ENCODE measurements around the gene HLA-A.
"Not testable (repeated sequence)": the region's sequence is repeated elsewhere in the genome, so short reads cannot be mapped to it uniquely, and the experiment has no call there.

The HLA-A gene

DNA sequence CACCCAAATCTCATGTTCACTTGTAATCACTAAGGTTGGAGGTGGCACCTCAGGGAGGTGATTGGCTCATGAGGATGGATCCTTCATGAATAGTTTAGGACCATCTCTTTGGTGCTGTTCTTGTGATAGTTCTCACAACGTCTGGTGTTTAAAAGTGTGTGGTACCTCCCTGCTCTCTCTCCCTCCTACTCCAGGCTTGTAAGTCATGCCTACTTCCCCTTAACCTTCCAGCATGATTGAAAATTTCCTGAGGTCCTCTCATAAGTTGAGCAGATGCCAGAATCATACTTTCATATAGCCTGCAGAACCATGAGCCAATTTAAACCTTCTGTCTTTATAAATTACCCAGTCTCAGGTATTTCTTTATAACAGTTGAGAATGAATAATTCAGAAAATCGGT, 16.6 kb downstream of the HLA-A start:
- in situ Hi-C loops (cut with MboI; ENCODE audit: low sequenced_read_pairs) = no loop called here

DNA sequence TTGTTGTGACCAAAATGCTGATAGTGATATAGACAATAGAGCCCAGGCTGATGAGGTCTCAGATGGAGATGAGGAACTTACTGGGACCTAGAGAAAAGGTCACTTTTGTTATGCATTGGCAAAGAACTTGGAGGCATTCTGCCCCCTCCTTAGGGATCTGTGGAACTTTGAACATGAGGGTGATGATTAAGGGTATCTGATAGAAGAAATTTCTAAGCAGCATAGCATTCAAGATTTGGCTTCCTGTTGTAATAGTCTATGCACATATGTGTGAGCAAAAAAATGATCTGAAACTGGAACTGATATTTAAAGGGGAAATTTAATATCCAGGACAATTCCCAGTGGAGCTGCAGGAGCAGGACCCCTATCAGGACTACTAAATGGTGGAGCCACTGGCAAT, 17.1 kb downstream of the HLA-A start:
- in situ Hi-C loops (cut with MboI; ENCODE audit: low sequenced_read_pairs) = no loop called here

DNA sequence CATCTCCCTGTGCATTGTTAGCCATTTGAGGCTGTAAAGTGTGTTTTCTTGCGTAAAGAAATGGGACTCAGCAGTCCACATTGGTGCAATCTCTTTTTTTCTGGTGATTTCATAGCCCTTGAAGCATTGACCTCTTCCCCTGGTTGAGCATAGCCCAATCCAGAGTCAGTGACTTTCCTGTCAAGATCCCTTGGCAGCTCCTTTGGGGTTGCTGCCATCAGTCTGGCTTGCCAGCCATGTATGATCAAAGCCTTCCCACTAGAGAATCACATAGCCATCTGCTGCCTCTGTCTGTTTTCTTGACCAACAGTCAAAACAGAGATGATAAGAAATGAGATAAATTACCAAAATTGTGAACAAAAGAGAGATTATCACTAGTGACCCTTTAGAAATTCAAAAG, 19.6 kb downstream of the HLA-A start:
- in situ Hi-C loops (cut with MboI; ENCODE audit: low sequenced_read_pairs) = no loop called here

DNA sequence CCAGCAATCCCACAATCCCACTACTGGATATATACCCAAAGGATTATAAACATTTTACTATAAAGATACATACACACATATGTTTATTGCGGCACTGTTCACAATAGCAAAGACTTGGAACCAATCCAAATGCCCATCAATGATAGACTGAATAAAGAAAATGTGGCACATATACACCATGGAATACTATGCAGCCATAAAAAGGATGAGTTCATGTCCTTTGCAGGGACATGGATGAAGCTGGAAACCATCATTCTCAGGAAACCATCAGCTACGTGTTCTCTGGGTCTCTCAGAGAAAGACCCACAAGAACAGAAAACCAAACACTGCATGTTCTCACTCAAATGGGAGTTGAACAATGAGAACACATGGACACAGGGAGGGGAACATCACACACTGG, 21.4 kb downstream of the HLA-A start:
- in situ Hi-C loops (cut with MboI; ENCODE audit: low sequenced_read_pairs) = not testable (repeated sequence)

DNA sequence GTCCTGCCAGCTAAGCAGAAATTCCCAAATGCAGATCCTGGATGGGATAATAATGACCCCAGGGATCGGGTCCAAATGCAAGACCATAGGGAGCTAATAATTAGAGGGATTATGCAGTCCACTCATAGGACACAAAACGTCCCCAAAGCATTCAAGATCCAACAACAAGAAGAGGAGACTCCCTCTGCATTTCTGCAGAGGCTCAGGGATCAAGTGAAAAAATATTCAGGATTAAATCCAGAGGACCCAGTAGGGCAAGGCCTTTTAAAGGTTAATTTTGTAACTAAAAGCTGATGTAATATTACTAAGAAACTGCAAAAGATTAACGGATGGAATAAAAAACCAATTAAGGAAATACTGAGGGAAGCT, 22.2 kb downstream of the HLA-A start:
- in situ Hi-C loops (cut with MboI; ENCODE audit: low sequenced_read_pairs) = no loop called here

DNA sequence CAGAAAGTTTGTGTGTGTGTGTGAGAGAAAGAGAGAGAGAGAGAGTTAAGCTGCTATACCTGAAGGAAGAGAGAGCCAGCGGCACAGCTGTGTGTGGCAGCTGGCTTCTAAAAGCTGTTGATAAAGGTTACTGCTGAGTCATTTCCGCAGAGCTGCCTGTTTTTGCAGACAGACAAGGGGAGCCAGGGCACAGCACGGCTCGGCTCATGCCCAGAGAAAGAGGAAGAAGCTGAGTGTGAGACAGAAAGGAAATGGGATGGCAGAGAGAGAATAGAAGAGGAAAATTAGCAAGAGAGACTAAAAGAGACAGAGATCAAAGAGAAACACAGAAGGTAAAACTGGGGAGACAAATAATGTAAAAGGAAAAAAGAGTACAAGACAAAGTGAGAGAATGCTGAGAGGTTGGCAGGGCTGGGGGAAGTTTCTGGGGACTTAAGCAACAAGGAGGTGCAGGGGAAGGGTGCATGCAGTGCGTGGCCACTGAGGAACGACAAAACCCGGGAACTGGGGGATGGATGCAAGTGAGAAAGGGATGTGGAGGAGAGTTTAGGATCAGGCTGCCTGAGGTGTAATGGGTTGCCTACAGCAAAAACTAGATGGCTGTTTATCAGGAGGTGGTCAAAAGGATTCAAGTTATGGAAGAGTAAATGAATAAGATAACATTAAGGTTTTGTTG, 22.7 kb downstream of the HLA-A start:
- in situ Hi-C loops (cut with MboI; ENCODE audit: low sequenced_read_pairs) = no loop called here

DNA sequence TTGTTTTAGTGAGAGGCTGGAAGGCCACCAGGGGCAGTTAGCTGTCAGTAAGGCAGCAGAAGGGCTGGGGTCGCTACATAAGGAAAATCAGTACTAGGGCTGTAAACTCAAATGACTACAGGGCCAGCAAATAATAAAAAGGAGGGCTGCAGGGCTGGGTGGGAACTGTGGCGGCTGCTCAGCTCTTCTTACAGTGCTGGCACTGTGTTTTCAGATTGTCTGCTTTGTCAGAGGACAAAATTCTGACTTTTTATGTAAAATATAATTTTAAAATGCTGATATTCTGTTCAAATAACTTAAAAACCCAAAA, 23.2 kb downstream of the HLA-A start:
- in situ Hi-C loops (cut with MboI; ENCODE audit: low sequenced_read_pairs) = no loop called here

DNA sequence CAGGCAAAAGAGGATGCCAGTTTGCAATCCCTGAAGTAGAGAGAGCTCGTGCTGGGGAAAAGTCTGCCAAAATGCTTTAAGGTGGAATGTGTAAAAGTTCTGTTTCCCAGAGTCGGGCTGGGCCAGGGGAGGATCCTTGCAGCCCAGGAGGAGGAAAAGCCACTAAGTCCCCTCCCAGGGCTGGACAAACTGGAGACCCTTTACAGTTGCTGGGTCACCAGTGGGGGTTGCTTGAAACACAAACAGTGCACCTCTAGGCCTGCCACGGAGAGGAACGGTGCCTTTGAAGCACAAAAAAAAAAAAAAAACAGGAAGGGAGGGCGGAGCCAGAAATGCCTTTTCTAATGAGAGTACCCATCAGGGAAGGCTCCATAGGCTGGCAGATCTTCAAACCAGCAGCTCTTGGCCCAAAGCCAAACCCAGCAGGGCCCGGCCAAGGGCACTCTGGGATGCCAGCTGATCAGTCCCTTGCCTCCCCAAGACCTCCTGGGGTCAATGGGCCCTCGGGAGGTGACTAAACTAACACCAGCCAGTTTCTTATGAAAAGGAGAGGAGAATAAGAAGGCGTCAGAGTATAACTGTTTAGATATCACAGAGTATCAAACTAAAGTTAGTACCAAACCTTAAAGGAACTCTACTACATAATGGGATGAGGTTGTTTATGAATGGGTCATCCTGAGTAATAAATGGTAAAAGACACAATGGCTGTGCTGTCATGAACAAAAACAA, 23.7 kb downstream of the HLA-A start:
- in situ Hi-C loops (cut with MboI; ENCODE audit: low sequenced_read_pairs) = no loop called here

DNA sequence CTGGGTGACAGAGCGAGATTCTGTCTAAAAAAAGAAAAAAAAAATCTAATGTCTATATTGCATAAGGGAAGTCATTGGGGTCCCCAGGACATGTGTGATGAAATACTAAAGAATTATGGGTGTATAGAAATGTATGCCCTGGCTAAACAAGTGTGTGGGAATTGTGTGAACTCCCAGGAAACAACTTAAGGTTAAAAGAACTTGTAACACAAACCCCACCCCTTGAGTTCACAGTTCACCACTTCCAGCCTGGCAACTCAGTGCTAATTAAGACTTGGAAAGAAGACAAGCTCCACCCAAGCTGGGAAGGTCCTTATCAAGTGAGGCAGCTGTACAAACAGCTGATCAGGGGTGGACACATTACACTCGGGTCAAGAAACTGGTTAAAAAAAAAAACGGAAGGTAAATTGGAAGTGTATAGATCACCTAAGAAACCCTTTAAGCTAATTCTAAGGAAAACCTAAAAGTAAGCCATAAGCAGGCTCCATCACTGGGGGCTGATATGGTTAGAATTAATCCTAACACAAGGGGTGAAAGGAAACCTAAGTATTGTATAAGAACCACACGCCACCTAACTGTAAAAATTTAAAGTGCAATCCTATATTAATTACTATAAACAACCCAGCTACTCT, 25.2 kb downstream of the HLA-A start:
- in situ Hi-C loops (cut with MboI; ENCODE audit: low sequenced_read_pairs) = no loop called here

DNA sequence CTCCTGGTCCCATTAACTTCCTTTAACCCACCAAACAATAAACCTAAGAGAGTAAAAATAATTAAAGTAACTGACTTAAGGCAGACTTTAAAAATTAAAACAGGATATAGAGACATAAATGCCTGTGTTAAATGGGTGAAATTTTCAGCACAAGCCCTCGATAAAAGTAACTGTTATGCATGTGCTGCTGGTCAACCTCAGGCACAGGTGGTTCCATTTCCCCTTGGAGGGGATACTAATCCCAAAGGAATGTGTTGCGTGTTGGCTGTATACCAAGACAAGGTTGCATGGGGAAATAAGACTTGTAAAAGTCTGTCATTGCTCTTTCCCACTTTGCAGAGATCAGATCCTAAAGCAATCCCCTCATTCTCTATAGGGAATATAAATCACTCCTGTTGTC, 25.8 kb downstream of the HLA-A start:
- in situ Hi-C loops (cut with MboI; ENCODE audit: low sequenced_read_pairs) = no loop called here

DNA sequence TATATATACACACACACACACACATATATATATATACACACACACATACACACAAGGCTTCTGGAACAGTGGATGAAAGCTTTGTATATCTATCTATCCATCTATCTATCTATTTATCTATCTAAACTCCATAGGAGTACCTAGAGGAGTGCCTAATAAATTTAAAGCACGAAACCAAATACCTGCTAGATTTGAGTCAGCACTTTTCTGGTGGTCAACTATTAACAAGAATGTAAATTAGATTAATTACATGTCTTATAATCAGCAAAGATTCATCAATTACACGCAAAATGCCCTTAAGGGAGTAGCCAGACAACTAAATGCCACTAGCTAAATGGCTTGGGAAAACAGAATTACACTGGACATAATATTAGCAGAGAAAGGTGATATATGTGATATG, 26.6 kb downstream of the HLA-A start:
- in situ Hi-C loops (cut with MboI; ENCODE audit: low sequenced_read_pairs) = no loop called here

DNA sequence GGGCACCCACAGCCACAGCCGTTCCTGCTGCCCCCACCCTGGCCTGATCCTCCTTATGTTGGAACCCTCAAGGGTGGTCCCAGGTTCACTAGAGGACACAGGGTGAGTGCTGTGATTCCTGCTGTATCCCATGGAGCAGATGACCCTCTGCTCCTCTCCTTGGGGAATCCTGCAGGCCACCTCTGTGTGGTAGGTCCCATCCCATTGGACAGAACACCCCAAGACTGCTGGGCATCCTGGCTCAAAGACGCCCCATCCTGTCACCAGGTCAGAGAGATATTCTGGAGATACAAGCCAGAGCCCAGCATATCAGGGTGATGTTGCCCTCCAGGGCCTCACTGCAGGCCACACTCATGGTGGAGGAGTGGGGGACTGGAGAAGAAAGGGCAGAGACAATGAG, 28.4 kb downstream of the HLA-A start:
- in situ Hi-C loops (cut with MboI; ENCODE audit: low sequenced_read_pairs) = no loop called here

DNA sequence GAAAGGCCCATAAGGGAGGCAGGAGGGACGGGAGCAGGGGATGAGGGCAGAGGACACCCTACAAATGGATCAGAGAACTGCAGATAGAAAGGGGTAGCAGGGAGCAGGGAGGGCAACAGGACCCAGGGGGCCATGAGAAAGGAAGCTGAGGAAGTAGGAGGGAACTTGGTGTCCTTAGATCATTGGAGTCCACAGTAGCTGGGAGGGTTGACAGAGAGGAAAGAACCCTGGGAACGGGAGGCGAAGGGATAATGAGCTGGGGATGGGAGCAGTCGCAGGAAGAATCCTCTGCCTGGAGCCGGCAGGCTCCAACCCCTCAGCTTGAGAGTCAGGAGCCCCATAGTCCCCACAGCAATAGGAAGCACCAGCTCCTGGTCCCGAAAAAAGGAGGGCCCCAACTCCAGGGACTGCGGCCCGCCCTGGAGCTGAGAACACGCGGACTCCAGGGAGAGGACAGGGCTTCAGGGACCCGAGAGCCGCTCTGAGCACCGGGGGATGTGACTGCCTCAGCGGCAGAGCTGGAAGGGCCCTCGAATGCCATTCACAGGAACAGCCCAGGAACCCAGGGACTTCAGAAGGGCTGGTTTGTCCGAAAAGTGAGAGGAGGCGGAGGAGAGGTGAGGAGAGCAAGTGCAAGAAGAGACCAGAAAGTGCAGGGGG, 32.7 kb downstream of the HLA-A start:
- in situ Hi-C loops (cut with MboI; ENCODE audit: low sequenced_read_pairs) = no loop called here

DNA sequence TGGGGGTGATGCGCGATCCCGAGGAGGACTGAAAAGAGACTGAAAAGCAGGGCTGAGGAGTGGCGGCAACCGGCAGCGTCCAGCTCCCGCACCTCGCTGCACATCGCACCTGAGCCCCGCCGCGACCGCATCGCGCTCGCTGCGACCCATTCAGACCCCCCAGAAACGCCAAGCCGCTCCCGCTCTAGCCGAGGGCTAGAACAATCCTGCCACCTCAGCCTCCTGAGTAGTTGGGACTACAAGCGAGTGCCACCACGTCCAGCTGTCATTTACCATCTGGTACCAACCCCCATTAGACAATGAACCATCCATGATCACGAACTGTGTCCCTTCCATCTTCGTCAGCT, 33.2 kb downstream of the HLA-A start:
- in situ Hi-C loops (cut with MboI; ENCODE audit: low sequenced_read_pairs) = no loop called here

DNA sequence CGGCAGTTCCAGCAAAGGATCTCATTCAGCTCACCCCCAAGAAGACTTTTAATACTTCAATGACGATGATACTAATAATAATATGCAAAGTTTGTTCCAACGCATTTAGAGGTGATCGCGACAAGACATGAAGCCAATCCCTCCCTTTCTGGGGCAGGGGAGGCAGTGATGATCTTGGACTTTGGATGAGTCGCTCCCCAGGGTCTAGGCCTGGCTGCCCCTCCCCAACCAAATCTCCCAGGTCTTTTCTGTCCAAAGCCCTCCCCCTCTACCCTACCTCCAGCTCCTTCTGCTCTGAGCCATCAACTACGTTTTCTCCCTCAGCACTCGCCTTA, 33.9 kb downstream of the HLA-A start:
- in situ Hi-C loops (cut with MboI; ENCODE audit: low sequenced_read_pairs) = no loop called here

DNA sequence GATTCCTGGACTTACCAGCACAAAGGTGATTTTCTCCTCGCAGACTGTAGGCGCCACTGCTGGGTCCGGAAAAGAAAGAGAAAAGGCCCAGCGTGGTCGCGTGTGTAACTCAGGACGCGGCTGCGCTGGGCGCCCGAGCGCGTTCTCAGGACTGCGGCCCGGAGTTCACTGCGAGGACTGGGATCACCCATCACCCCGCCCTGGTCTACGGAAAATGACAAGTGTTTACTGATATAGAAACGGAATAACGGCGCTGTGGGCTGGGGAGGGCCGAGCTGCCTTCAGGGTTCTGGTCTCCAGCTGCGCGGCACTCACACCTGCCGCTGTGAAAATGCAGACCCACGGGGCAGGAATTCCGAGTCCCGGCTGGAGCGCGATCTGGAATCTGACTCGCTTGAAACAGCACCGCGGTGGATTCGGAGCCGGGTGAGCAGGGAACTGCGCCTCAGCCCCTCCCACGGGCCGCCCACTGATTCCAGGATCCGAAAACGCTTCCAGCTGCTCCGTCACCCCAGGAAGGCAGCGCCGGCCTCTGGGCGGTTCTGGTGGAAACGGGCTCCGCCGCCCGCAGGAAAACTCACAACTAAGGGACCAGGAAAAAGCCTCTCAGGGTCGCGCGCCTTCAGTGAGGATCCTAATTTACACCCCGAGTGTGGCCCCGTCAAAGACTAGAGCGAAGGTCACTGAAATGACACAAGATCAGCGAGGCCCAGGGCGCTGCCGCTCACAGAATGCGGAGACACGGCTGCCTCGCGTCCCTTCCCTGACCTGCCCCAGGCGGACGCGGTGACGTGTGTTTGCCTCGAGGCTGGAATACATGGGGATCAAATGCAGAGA, 34.5 kb downstream of the HLA-A start:
- in situ Hi-C loops (cut with MboI; ENCODE audit: low sequenced_read_pairs) = no loop called here

DNA sequence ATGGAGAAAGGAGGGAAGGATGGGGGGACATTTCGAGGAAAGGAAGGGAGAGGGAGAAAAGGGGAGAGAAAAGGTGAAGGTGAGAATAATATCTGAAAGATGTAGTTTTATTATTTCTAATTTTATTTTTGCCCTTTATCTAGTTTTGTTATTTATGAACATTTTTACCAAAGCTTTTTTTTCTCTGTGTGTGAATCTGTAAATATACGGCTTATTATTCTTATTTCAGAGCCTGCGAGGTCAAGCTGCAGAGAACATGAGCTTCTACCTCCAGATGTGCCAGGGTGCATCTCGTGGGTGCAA, 35.0 kb downstream of the HLA-A start:
- in situ Hi-C loops (cut with MboI; ENCODE audit: low sequenced_read_pairs) = no loop called here

DNA sequence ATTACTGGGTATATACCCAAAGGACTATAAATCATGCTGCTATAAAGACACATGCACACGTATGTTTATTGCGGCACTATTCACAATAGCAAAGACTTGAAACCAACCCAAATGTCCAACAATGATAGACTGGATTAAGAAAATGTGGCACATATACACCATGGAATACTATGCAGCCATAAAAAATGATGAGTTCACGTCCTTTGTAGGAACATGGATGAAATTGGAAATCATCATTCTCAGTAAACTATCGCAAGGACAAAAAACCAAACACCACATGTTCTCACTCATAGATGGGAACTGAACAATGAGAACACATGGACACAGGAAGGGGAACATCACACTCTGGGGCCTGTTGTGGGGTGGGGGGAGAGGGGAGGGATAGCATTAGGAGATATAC, 37.7 kb downstream of the HLA-A start:
- in situ Hi-C loops (cut with MboI; ENCODE audit: low sequenced_read_pairs) = not testable (repeated sequence)

DNA sequence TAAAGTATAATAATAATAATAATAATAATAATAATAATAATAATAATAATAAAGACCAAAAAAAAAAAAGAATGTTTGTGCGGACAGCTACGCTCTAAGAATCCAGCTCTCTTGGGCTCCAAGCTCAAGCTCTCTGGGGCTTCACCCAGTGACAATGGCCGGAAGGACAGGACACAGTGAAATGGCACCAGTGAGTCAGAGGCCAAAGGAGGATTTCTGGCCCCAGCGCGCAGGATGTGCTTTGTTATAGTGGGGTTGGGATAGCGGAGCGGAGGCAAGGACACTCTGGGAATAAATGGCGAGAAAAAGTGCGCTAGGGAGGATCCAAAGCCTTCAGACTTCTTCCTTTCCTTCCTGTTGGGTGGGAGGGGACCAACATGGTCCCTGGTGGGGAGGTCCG, 38.2 kb downstream of the HLA-A start:
- in situ Hi-C loops (cut with MboI; ENCODE audit: low sequenced_read_pairs) = no loop called here

DNA sequence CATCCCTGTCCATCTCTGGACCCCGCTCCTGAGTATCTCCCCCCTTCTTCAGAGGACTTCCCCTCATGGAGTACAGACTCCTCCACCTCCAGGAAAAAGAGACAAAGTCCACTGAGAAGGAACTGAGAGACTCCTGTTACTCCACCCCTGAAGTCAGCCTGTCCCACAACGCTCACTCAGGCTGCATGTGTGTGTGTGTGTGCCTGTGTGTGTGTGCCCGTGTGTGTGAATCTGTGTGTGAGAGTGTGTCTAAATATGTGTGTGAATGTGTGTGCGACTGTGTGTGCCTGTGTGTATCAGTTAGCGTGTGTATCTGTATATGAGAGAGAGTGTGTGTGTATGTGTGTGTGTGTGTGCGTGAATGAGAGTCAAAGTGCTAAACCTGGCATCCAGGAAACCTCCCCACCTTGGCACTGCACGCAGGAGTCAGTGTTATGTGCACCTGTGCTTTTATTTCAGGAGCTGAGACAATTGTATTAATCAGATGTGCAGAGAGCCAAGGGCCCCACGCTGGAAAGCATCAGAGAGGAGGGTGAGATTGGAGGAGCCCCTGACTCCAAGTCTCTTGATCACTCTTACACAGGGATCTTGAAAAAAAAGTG, 39.0 kb downstream of the HLA-A start:
- in situ Hi-C loops (cut with MboI; ENCODE audit: low sequenced_read_pairs) = no loop called here

DNA sequence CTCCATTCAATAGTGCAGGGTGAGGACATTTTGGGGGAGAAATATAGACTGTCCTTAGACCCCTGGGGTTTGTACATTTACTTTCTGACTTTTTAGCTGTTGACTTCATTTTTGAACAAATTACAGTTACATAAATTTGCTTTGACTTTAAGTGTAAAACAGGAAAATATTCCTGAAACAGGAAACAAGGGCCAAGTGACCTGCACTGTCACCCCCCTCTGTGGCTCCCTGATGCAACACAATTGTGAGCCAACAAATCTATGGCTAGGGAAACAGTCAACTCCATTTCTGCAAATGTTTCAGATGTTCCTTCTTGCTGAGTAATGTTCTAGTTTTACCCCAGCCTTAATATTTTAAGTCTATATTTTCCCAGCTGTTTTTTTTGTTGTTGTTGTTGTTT, 39.8 kb downstream of the HLA-A start:
- in situ Hi-C loops (cut with MboI; ENCODE audit: low sequenced_read_pairs) = no loop called here
